ENCODE results near the gene VPS13D.

Gene VPS13D

GRCh38 chr1:12556957-12557935, 327.4 kb downstream of the VPS13D start:
- peak; percentile 38 for DNase-seq

DNA sequence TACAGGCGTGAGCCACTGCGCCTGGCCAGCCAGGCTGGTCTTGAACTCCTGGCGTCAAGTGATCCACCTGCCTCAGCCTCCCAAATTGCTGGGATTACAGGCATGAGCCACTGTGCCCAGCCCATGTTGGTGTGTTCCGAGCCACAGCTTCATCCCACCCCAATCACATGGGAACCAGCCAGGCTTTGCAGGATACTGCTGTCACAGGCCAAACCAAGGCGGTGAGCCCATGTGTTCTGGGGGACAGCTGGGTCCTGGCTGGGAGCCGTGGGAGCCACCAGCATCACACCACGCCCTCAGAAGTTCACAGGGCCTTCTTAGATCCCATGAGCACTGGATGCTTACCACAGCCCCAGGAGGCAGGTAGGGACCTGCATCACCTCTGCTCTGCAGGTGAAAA, 331.3 kb downstream of the VPS13D start:
- DNase-seq, result no peak

Measured in HCEC 1CT (cell line).